Cardiac fibroblast (primary cell): ENCODE data around the gene ZDHHC16.
A peak's percentile ranks its signal among the peaks of the same experiment; 100 is the strongest.
"Not testable (repeated sequence)": the region's sequence is repeated elsewhere in the genome, so short reads cannot be mapped to it uniquely, and the experiment has no call there.

Source experiments
- DNase-seq, 2 donors: peaks; one replicate each; pipeline versions ENCODE4 v3.0.0 to v3.0.0-alpha.2; 2010; ENCODE audit warnings: low read depth in 2 of 2
- H3K4me3 ChIP-seq, 2 donors: replicated peaks in 1 of 2; 1 replicate in 1 of 2; 2 replicates in 1 of 2; pipeline ENCODE4 v1.5.1; 2011; ENCODE audit warnings: low read depth in 2 of 2, low read length in 2 of 2, mild to moderate bottlenecking in 2 of 2, moderate library complexity in 1 of 2
- TF ChIP-seq, protein P1 (sequence below): IDR thresholded peaks from one replicate; pipeline ENCODE4 v1.5.1; 2011; ENCODE audit warnings: low read depth, mild to moderate bottlenecking, low read length, inconsistent platforms

The ZDHHC16 gene

GRCh38 chr10:97407211-97407951 lies 38.6 kb upstream of the ZDHHC16 start:
- peak; percentile 86 to 88 for DNase-seq

GRCh38 chr10:97407952-97408248 lies 38.1 kb upstream of the ZDHHC16 start:
- TF ChIP-seq, protein P1, sequence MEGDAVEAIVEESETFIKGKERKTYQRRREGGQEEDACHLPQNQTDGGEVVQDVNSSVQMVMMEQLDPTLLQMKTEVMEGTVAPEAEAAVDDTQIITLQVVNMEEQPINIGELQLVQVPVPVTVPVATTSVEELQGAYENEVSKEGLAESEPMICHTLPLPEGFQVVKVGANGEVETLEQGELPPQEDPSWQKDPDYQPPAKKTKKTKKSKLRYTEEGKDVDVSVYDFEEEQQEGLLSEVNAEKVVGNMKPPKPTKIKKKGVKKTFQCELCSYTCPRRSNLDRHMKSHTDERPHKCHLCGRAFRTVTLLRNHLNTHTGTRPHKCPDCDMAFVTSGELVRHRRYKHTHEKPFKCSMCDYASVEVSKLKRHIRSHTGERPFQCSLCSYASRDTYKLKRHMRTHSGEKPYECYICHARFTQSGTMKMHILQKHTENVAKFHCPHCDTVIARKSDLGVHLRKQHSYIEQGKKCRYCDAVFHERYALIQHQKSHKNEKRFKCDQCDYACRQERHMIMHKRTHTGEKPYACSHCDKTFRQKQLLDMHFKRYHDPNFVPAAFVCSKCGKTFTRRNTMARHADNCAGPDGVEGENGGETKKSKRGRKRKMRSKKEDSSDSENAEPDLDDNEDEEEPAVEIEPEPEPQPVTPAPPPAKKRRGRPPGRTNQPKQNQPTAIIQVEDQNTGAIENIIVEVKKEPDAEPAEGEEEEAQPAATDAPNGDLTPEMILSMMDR, result no peak
- no peak overlapping the region for H3K4me3 ChIP-seq
- DNase-seq, result no peak

More at GRCh38 chr10:97407211-97407951, 38.6 kb upstream of the ZDHHC16 start:
- TF ChIP-seq, protein P1, result peak; percentile 67
- no peak overlapping the region for H3K4me3 ChIP-seq

DNA sequence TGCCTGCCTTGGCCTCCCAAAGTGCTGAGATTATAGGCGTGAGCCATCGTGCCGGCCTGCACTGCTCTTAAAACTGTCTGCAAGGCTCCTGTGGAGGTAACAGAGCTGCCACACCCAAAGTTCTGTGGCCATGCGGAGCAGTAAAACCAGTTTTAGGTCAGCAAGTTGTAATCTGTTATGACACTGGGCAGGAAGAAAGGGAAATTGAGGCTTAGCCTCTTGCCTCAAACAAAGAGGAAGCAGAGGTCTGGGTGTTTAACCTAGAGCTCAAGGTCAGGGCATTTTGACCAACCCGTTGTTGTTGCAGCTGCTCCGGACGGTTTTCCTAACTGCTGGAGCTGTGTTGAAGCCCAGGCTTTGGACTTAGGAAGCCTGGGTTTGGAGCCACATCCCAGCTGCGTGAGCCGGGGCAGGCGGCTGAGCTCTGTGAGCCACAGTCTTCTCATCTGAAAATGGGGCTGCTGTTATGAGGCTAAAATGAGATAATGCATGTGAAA lies 37.4 kb upstream of the ZDHHC16 start:
- H3K4me3 ChIP-seq, result no peak overlapping the region
- TF ChIP-seq, protein P1, result no peak
- no peak for DNase-seq

- no peak overlapping the region for H3K4me3 ChIP-seq
- TF ChIP-seq, protein P1, result no peak
- DNase-seq, result peak; percentile 22 to 67
These were observed 34.6 kb upstream of the ZDHHC16 start for GRCh38 chr10:97411406-97411805.

DNA sequence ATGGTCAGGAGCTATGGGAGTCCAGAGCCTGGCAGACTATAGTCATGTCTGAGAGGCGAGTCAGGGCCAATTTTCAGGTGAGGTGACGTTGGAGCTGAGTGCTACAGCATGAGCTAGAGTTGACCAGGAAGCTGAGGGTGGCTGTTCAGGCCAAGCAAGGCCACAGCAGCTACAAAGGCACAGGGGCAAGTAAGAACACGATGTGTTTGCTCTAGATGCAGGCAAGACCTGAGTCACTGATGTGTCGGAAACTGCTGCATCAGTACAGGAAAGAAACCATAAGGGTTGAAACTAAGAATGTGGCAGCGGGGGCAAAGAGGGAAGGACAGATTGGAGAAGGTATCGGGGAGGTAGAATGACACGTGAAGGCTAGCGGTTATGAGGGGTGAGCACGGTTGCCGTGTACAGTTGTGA lies 33.1 kb upstream of the ZDHHC16 start:
- TF ChIP-seq, protein P1, result no peak
- DNase-seq, result no peak
- H3K4me3 ChIP-seq, result no peak overlapping the region

GRCh38 chr10:97416565-97416964 lies 29.4 kb upstream of the ZDHHC16 start:
- no peak for DNase-seq
- H3K4me3 ChIP-seq, result no peak overlapping the region
- TF ChIP-seq, protein P1, result no peak

GRCh38 chr10:97423757-97424098 lies 22.2 kb upstream of the ZDHHC16 start:
- not testable (repeated sequence) for H3K4me3 ChIP-seq, DNase-seq
